GM21367 (cell line): ENCODE measurements around the gene FCN1.

Experiments used
- ATAC-seq: cut with Tn5 transposase; IDR thresholded peaks from one replicate; pipeline ENCODE4 v1.9.1; 2021; ENCODE audit not compliant: unreplicated experiment

Gene FCN1

GRCh38 chr9:134879664-134880483 lies 37.8 kb downstream of the FCN1 start:
- no peak for ATAC-seq

DNA sequence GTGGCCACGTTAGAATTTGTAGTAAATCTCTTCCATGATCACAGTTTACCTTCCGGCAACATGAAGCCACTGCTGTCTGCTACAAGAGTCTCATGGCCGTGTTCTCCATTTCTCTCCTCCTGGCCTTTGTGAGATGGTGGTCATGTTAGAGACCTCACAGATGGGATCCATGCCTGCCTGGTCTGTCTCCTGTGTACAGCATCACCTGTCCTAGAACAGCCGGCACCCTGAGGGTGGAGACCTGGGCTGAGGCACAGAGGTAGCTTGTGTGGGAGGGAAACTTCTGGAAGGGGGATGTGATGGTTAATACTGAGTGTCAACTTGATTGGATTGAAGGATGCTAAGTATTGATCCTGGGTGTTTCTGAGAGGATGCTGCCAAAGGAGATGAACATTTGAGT lies 40.2 kb downstream of the FCN1 start:
- no peak for ATAC-seq

GRCh38 chr9:134875371-134875770 lies 42.3 kb downstream of the FCN1 start:
- no peak for ATAC-seq

DNA sequence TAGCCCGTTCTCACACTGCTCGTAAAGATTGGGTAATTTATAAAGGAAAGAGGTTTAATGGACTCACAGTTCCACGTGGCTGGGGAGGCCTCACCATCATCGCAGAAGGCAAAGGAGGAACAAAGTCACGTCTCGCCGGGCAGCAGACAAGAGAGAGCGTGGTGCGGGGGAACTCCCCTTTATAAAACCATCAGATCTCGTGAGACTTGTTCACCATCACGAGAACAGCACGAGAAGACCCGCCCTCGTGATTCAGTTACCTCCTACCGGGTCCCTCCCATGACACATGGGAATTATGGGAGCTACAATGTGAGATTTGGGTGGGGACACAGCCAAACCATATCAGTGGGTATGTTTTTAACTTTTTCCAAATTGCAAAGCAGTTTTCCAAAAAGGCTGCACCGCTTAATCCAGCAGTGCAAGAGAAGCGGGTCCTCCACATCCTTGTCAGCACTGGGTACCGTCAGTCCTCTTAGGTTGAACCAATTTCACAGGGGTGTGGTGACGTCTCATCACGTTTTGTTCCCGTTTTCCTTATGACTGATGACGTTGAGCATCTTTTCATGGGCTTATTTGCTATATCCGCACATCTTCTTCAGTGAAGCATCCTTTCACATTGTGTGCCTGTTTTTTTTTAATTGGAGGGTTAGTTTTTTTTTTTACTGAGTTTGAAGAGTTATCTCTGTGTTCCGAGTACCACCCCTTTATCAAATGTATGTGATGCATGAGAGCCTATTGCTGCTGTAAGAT lies 45.1 kb downstream of the FCN1 start:
- no peak for ATAC-seq

- ATAC-seq = no peak
Measured at GRCh38 chr9:134871697-134872340, 45.9 kb downstream of the FCN1 start.

- no peak for ATAC-seq
Measured at GRCh38 chr9:134870746-134871662, 46.7 kb downstream of the FCN1 start.

DNA sequence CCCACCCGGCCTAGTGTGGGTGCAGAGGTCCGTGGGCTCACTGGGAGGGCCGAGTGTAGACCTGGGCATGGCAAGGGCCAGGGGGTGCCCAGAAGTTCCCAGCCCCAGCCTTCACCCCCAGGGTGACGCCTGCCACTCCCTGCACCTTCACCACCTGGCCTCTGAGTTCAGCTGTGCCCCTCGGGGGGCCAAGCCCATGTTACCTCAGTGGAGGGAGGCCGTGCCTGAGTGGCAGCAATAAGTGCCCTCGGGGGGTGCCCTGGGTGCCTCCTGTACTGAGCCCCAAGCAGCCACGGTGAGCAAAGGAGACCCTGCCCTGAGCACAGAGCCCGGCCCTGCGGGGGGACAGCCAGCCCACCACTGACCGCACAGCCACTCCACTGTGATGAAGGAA lies 47.4 kb downstream of the FCN1 start:
- ATAC-seq = no peak

DNA sequence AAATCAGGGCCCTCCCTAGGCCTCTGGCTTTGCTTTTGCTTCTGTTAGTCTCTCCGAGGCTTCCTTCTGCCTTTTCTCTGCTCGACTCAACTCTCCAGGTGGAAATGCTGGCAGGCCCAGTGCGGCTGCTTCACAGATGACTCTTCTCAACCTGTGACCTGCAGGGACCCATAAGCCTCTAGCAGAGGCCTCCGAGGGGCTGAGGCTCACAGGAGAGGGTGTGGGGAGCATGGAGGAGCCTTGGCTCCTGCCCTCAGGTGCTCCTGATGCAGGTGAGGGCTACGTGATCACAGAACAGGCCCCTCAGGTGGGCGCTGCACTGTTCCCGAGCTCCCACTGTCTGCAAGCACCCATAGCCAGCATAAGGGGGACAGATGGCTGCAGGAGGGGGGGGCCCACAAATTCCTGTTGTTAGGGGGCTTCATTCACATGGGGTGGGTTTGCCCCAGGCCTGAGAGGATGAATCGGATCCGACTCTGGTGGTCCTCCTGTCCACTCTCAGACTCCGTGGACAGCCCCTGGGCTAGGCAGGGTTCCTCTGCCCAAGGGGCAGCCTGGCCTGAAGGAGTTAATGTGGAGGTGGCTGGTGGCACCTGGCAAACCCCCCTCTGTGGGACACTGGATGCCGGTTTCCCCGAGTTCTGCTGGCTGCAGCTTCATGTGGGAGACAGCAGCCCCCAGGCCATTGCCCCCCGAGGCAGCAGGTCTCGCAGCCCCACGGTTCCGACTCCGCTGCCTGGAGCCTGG lies 48.0 kb downstream of the FCN1 start:
- ATAC-seq = no peak

DNA sequence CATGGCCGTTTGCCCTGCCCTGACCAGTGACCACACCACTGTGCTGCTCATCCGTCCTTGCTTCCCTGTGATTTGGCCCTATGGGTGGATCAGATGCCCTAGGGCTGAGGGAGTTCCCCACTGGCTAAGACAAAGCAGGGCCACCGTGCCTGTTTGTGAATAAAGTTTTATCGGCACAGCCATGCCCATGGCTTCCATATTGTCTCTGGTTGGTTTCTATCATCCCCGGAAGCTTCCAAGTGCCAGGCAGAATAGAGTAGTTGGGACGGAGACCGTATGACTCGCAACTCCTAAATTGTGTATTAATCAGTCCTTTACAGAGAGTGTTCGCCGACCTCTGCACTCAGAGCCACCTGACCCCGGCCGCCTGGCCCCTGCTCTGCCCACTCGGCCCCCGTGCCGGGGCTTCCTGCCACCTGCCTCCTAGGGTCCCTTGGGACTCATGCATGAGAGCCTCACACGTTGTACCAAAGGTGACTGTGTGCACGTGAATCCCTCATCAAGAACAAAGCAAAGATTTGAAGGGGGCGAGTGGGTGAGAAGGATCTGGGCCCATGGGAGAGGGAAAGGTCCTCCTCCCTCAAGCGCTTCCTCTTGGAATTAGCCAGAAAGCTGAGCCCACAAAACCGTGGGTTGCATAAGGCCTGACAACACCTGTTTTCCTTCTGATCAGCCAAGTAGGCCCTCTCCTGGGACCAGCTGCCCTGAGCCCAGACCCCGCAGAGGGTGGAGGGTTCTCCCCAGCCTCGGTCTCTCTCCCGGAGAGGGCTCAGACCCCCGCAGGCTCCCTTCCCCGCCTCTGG lies 48.8 kb downstream of the FCN1 start:
- no peak for ATAC-seq

DNA sequence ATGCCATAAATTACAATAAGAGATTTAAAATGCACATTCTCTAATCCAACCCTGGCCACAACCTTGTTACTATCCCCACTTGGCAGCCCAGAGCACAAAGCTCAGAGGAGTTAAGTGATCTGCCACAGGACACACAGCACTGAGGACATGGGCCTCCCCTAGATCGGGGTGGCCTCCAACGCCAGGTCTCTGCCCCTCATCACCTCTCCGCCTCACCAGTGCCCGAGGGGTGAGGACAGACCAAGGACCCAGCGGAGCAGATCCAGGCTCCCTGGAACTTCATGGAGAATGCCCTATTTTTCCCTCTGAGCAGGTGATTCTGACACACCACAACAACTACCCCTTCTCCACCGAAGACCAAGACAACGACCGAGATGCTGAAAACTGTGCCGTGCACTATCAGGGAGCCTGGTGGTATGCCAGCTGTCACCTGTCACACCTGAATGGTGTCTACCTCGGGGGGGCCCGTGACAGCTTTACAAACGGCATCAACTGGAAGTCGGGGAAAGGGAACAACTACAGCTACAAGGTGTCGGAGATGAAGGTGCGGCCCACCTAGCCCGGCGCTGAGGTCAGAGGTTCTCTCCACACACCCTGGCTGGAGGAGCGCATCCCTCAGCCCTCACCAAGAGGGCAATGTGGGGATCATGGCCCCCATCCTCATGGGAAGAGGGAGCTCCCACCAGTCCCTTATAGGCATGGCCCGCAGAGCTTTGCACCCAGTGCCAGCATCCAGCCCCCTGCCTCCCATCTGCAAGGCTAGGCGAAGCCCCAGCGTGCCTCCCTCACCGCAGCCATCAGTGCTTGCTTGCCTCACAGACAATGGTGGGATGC lies 49.6 kb downstream of the FCN1 start:
- no peak for ATAC-seq

DNA sequence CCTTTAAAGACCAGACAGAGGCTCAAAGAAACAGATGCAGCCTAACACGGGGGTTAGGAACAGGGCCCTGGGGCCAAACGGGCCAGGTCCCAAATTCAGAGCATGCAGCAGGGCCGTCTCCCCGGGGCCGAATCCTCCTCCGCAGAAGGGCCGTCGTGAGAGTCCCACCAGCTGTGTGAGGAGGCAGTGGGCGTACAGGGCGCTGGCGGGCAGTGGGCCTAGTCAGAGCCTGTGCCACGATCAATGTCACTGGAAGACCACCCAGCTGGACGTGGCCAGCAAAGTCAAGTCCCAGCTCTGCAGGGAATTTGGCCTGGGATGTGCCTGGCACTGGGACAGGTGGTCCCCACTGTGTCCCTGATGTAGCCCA lies 52.9 kb downstream of the FCN1 start:
- ATAC-seq = no peak

GRCh38 chr9:134863941-134864820 lies 53.5 kb downstream of the FCN1 start:
- no peak for ATAC-seq

DNA sequence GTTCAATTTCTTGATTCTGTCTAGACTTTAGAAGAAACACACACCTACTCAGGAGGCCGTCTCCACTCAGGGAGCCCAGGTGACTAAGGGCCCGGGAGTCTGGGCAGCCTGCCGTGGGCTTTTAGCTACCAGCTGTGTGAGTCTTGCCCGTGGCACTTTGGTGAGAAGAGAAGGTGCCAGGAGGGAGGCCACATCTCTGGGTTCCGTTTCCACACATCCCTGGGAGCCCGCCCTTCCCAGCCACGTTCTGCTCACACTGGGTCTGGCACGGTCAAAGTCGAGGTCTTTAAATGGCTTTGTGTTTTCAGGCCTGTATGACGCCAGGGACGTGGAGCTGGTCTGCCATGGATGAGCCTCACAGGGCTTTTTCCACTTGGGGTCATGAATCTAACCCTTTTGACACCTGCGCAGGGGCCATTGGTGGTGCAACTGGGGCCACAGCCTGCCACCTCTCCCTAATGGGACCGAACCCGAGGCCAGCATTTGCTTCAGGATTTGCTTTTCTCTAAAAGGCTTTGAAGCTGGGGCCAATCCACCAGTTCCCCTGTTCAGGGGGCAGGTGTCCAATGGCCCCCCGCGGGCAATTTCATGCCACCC lies 54.3 kb downstream of the FCN1 start:
- no peak for ATAC-seq

- ATAC-seq = no peak
Measured at GRCh38 chr9:134861595-134862334, 55.9 kb downstream of the FCN1 start.

DNA sequence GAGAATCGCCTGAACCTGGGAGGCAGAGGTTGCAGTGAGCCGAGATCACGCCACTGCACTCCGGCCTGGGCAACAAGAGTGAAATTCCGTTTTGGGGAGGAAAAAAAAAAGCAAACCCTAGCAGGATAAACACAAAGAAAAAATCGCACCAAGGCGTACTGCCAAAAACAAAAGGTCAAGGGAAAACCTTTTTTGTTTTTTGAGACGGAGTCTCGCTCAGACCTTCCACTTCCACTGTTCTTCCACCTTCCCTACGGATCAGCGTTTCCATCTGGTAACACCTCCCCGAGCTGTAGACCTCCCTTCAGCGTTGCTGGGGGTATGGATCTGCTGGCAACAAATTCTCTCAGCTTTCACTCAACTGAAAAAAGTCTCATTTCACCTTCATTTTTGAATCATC lies 57.2 kb downstream of the FCN1 start:
- no peak for ATAC-seq

- ATAC-seq = peak; percentile 60
Measured at GRCh38 chr9:134858051-134858841, 59.5 kb downstream of the FCN1 start.
